Transverse colon (tissue), 4 donors: ENCODE results near the gene SPATA13. TPM values are rescaled to one million over a fixed set of nuclear protein-coding genes. Genes with fewer than 3 reads are reported as not detected.

Source experiments
- DNase-seq: peaks from one replicate; pipeline ENCODE4 v3.0.0-alpha.2; 2019
- H3K27ac ChIP-seq, 4 donors: fragments of 200-600 bp; sonication (generic); 2 replicates each; pipeline ENCODE4 v1.5.1; 2016 to 2018; ENCODE audit warnings: inconsistent platforms in 4 of 4
- H3K27me3 ChIP-seq: fragments of 200-600 bp; sonication (generic); 2 replicates; pipeline ENCODE4 v1.5.1; 2017; ENCODE audit warnings: inconsistent platforms
- H3K36me3 ChIP-seq, 4 donors: fragments of 200-600 bp; sonication (generic); 2 replicates each; pipeline ENCODE4 v1.5.1; 2017 to 2019; ENCODE audit warnings: inconsistent platforms in 4 of 4
- H3K4me1 ChIP-seq, 4 donors: fragments of 200-600 bp; sonication (generic); 2 replicates each; pipeline ENCODE4 v1.5.1; 2017 to 2020; ENCODE audit warnings: inconsistent platforms in 4 of 4
- H3K4me3 ChIP-seq, 4 donors: fragments of 200-600 bp; sonication (generic); 1 replicate in 1 of 4; 2 replicates in 3 of 4; pipeline versions ENCODE4 v1.5.1 to v1.6.1; 2017 to 2019; ENCODE audit warnings: inconsistent platforms in 4 of 4
- H3K9me3 ChIP-seq, 2 donors: fragments of 200-600 bp; sonication (generic); 2 replicates each; pipeline ENCODE4 v1.5.1; 2017 to 2019; ENCODE audit warnings: inconsistent platforms in 2 of 2
- CTCF ChIP-seq, 5 experiments: fragments of 200-600 bp in 3 of 5; fragments of 450-650 bp in 2 of 5; sonication (generic) in 3 of 5; IDR thresholded peaks; 1 replicate in 2 of 5; 2 replicates in 3 of 5; pipeline ENCODE4 v1.5.1; 2016 to 2017; ENCODE audit warnings: antibody characterized with exemption in 5 of 5, inconsistent platforms in 3 of 5, mild to moderate bottlenecking in 2 of 5, moderate library complexity in 1 of 5
- EP300 ChIP-seq: sonication (generic); formaldehyde crosslinking; IDR thresholded peaks from one replicate; pipeline ENCODE4 v1.6.1; 2017; ENCODE audit warnings: antibody characterized with exemption, low read depth
- POLR2A ChIP-seq: fragments of 450-650 bp; IDR thresholded peaks from one replicate; pipeline ENCODE4 v1.6.1; 2016; ENCODE audit warnings: antibody characterized with exemption, mild to moderate bottlenecking, moderate library complexity
- POLR2AphosphoS5 ChIP-seq, 3 donors: sonication (generic); formaldehyde crosslinking; IDR thresholded peaks; one replicate each; pipeline ENCODE4 v1.6.1; 2016; ENCODE audit warnings: antibody characterized with exemption in 3 of 3
- WGBS, 2 donors: methylation state at CpG; one replicate each; pipeline ENCODE4 v1.1.5; 2018; ENCODE audit warnings: low coverage in 1 of 2; 5-methylcytosine and 5-hydroxymethylcytosine counted together
- in situ Hi-C, 4 donors: fragments of 200-750 bp; cut with MboI; loops; one replicate each; pipeline versions ENCODE4 v1.15.0 to v1.15.1; 2017; ENCODE audit warnings: low sequenced_read_pairs in 3 of 4, low pct_ligation_motif_present in 1 of 4, low pct_unique_long_range_greater_than_20kb in 1 of 4
- intact Hi-C: fragments of 100-400 bp; cut with DNase I; formaldehyde crosslinking; loops from one replicate; pipeline ENCODE4 v1.15.1; 2023; ENCODE audit warnings: low total_unique reads
- total RNA-seq, 4 donors: library from RNA; depleted of rRNA; stranded (reverse); fragments of >200 nt; gene quantifications; one replicate each; pipeline ENCODE4 v1.1.0, GENCODE V29; 2016

SPATA13 gene
- total RNA-seq, 4 donors from 2014 or later = 85.1 to 612 (median 228) TPM

DNA sequence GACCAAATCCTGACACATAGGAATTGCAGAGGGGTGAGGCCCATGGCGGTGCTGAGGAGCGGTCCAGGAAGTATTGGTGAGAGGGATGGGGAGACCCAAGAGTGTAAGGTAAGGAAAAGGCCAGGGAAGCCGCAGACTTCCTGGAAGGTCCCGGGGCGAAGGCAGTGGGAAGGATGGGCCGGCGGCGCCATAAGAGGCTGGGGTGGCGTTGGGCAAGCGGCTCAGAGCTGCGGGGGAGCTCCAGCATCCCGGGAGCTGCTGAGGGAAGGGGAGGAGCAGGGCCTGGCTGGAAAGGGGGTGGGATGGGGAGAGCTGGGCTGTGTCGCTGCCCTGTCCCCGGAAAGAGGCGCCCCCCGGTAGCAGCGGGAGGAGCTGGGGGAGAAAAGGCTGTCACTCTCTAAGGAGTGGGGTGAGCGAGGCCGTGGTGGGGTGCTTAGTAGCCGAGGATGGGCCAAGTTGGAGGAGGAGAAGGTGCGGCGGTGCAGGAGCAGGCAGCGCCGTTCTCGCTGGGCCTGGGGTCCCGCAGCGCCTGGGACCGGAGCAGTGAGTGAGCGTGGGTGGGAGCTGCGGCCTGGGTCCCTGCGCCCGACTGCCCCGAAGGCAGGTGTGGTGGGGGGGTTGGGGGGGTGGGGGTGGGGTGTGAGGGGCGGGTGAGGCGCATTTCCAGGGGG, 179.6 kb downstream of the SPATA13 start:
- in situ Hi-C loops (no loop called here), intact Hi-C loops (no loop called here)
- Histone ChIP-seq H3K27me3 (no peaks in the 10 kb centered on the region), H3K9me3 (no peaks in the 10 kb centered on the region), H3K36me3 (no peaks in the 10 kb centered on the region), H3K4me3 (no peak overlapping the region), H3K27ac (no peak overlapping the region), H3K4me1 (no peaks in the 10 kb centered on the region)
- no peak for TF ChIP-seq EP300
- 87 to 92% methylated on average over 7 to 35 of the region's 35 CpGs for WGBS, 2 donors
- DNase-seq = no peak

- Histone ChIP-seq H3K4me3 (no peak overlapping the region), H3K9me3 (no peaks in the 10 kb centered on the region), H3K27ac (no peak overlapping the region), H3K27me3 (no peaks in the 10 kb centered on the region), H3K4me1 (no peaks in the 10 kb centered on the region), H3K36me3 (no peaks in the 10 kb centered on the region)
- in situ Hi-C loops = no loop called here
- no peak for DNase-seq
- TF ChIP-seq POLR2AphosphoS5 (IDR thresholded peaks at IDR 0.05) = no peak
- TF ChIP-seq EP300 = no peak
- TF ChIP-seq POLR2A = no peak
- TF ChIP-seq CTCF (IDR thresholded peaks at IDR 0.05) = no peak
- WGBS, 2 donors = 85% methylated on average over 26 of the region's 26 CpGs; no CpG with 5 or more reads in 1 of the 2 donors
- intact Hi-C loops = no loop called here
Measured at GRCh38 chr13:24340608-24340955, 180.1 kb downstream of the SPATA13 start.

- in situ Hi-C loops (no loop called here), intact Hi-C loops (no loop called here)
- H3K36me3 ChIP-seq = no peaks in the 10 kb centered on the region
- TF ChIP-seq POLR2A (no peak), POLR2AphosphoS5 (IDR thresholded peaks at IDR 0.05) (no peak), EP300 (no peak), CTCF (IDR thresholded peaks at IDR 0.05) (no peak)
- no peak overlapping the region for H3K4me3 ChIP-seq
- DNase-seq = no peak
- no peaks in the 10 kb centered on the region for H3K9me3 ChIP-seq
- H3K27me3 ChIP-seq = no peaks in the 10 kb centered on the region
- no peaks in the 10 kb centered on the region for H3K4me1 ChIP-seq
- 66% methylated on average over 2 to 3 of the region's 3 CpGs for WGBS, 2 donors
- H3K27ac ChIP-seq = no peak overlapping the region
Measured at GRCh38 chr13:24341439-24341838, 180.9 kb downstream of the SPATA13 start.

GRCh38 chr13:24348385-24348784, 187.9 kb downstream of the SPATA13 start:
- H3K27me3 ChIP-seq = no peaks in the 10 kb centered on the region
- intact Hi-C loops = no loop called here
- H3K36me3 ChIP-seq = no peaks in the 10 kb centered on the region
- no peak for DNase-seq
- in situ Hi-C loops = no loop called here
- peaks cover 0 to 28% (median 11%) of the 10 kb centered on the region in 4 donors for H3K4me1 ChIP-seq
- H3K4me3 ChIP-seq = peak overlapping the region in 1 of 4 donors; percentile 8
- H3K27ac ChIP-seq = peak overlapping the region; percentile 83 to 92 (median 90)
- no peaks in the 10 kb centered on the region for H3K9me3 ChIP-seq
- TF ChIP-seq POLR2A (no peak), POLR2AphosphoS5 (IDR thresholded peaks at IDR 0.05) (no peak), CTCF (IDR thresholded peaks at IDR 0.05) (no peak), EP300 (no peak)
- 53 to 75% methylated on average over 5 of the region's 5 CpGs for WGBS, 2 donors
